H1 (cell line): ENCODE measurements around the gene ZNF660. TPM values are rescaled to one million over a fixed set of nuclear protein-coding genes. Genes with fewer than 3 reads are reported as not detected.

Experiments
- CEBPB ChIP-seq: IDR thresholded peaks from 2 replicates; pipeline ENCODE4 v1.6.1; 2012; ENCODE audit warnings: low read depth, low read length
- GABPA ChIP-seq: IDR thresholded peaks from 2 replicates; pipeline ENCODE4 v1.6.1; 2011; ENCODE audit warnings: mild to moderate bottlenecking, low read length, moderate library complexity, borderline replicate concordance; ENCODE audit not compliant: insufficient read depth
- GTF2F1 ChIP-seq: IDR thresholded peaks from 2 replicates; pipeline ENCODE4 v1.6.1; 2012; ENCODE audit warnings: low read depth, low read length, improper control_type of control experiment, borderline replicate concordance
- KDM5A ChIP-seq: fragments of 200-600 bp; IDR thresholded peaks from 2 replicates; pipeline ENCODE4 v1.7.1; 2012; ENCODE audit warnings: mild to moderate bottlenecking, low read length, inconsistent platforms, mixed read lengths
- SP2 ChIP-seq: IDR thresholded peaks from 2 replicates; pipeline ENCODE4 v1.6.1; 2012; ENCODE audit warnings: mild to moderate bottlenecking, low read length, inconsistent platforms
- SP4 ChIP-seq: IDR thresholded peaks from 2 replicates; pipeline ENCODE4 v1.6.1; 2012; ENCODE audit warnings: low read length, inconsistent platforms
- TEAD4 ChIP-seq: IDR thresholded peaks from 2 replicates; pipeline ENCODE4 v1.6.1; 2012; ENCODE audit warnings: low read depth, low read length, inconsistent platforms, mixed read lengths
- polyA plus RNA-seq, 7 experiments: library from polyadenylated mRNA; depleted of rRNA in 3 of 7; stranded (reverse) in 5 of 7; unstranded in 2 of 7; fragments of >200 nt in 5 of 7; fragments of 200-250 nt in 2 of 7; gene quantifications; 1 replicate in 5 of 7; 2 replicates in 1 of 7; 4 replicates in 1 of 7; pipeline versions ENCODE4 v1.2.1 to v1.2.3, GENCODE V29; 2011 to 2013; ENCODE audit warnings: missing spikeins in 2 of 7, mixed read lengths in 2 of 7
- total RNA-seq: library from RNA; stranded (reverse); fragmentation: NEBNext Ultra II Directional; extraction: Animal tissue kit (Norgen Biotek cat#: 25700); gene quantifications from 2 replicates; pipeline ENCODE4 v1.2.1, GENCODE V29; 2021
- TF ChIP-seq, protein P1 (sequence below): IDR thresholded peaks from 2 replicates; pipeline ENCODE4 v1.6.1; 2011; ENCODE audit warnings: low read depth, mild to moderate bottlenecking, low read length; ENCODE audit not compliant: insufficient read depth

The ZNF660 gene
- total and polyA plus RNA-seq, 2 of the 8 experiments (the other 6 are each of a cell fraction or from before 2014, with no cell fraction given) = 3.1 to 13.0 TPM

DNA sequence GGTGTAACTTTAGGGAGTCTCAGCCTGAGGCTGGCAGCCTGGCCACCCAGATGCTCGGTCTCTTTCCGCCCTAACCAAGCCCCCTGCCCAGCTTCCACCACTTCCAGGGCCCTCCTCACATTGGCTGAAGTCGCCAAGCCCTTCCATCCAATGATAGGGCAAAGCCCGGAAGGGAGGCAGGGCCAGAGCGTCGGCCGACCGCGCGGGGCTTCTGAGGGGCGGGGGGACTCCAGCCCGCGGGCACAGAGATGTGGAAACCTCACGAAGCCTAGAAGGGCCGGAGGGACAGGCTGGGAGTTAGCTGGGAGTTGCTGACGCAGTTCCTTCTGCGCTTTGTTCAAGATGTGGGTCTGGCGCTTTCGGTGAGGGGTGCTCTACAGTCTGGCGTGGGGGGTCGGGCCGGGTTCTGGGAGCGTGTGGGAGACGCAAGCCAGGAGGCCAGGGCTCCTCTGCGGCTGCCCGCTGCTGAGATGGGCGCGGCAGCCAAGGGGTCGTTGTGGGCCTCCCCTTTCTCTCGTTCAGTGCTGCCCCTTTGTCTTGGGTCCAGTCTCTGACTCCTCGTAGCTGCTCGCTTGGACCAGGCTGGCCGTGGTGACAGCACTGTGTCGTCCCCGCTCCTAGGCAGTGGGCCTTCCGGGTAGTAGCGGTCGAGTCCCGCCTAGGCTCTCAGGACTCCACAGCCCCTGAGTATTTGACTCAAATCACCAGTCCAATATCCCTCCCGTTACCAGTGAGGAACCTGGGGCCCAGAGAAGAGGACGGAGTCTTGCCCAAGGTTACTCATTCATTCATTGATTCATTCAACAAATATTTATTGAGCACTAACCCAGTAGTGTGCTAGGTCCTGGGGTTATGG, at the start of gene ZNF660 (continued):
- no peak for TF ChIP-seq SP4
- TF ChIP-seq GABPA = no peak
- no peak for TF ChIP-seq TEAD4
- no peak for TF ChIP-seq CEBPB
- peak; percentile 57 for TF ChIP-seq SP2
- TF ChIP-seq GTF2F1 = no peak
- TF ChIP-seq, protein P1, sequence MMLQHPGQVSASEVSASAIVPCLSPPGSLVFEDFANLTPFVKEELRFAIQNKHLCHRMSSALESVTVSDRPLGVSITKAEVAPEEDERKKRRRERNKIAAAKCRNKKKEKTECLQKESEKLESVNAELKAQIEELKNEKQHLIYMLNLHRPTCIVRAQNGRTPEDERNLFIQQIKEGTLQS = no peak
- no peak; the same call in 1 of the 2 replicates for TF ChIP-seq KDM5A
- TF ChIP-seq, all 59 proteins: peak for 16
